Left lobe of liver (tissue), 2 donors: ENCODE results near the gene BEND3. TPM values are rescaled to one million over a fixed set of nuclear protein-coding genes. Genes with fewer than 3 reads are reported as not detected.
"Not testable (repeated sequence)": the region's sequence is repeated elsewhere in the genome, so short reads cannot be mapped to it uniquely, and the experiment has no call there.

Experiments used
- ATAC-seq: fragments of 200-7000 bp; cut with Tn5 transposase; one replicate; pipeline ENCODE4 v1.9.1; 2020; ENCODE audit warnings: mild to moderate bottlenecking, moderate library complexity
- DNase-seq: peaks from one replicate; pipeline ENCODE4 v3.0.0-alpha.2; 2020; ENCODE audit warnings: low spot score
- total RNA-seq: library from RNA; stranded (reverse); gene quantifications from one replicate; pipeline ENCODE4 v1.2.1, GENCODE V29; 2021
- donor health status: DM: no; HTN: no; CAD: no; lungs with moderate emphysema.
- donor health status: DM: no; HTN: yes; CAD: no.

BEND3 gene
- total RNA-seq = 0.75 TPM

GRCh38 chr6:107114926-107115694 is at the start of gene BEND3:
Gene BEND3, minus strand, starts transcription at chr6:107115515. Its CDS starts 16,230 bp downstream, at chr6:107099285.
- peak; percentile 44 for ATAC-seq
- DNase-seq = peak; percentile 54

GRCh38 chr6:107164299-107164698 is 49.0 kb upstream of the BEND3 start:
- not testable (repeated sequence) for DNase-seq, ATAC-seq

- ATAC-seq (no peak), DNase-seq (no peak)
Measured at GRCh38 chr6:107161521-107161920, 46.2 kb upstream of the BEND3 start.

DNA sequence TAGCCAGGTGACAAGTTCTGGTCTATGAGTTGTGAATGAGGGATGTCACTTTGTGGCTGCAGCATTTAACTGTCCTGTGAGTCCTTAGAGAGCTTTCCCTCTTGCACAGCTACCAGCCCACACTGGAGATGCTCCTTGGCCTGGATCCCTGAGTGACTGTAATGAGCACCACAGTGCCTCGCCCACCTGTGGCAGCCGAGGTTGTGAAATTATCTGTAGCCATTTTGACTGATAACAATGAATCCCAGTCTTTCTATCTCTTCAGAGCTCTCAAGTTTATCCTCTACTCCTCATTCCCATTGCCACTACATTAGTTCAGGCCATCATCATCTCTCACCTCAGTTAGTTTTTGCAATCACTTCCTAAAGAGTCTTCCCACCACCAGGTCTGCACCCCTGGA is 41.3 kb upstream of the BEND3 start:
- no peak for ATAC-seq
- no peak for DNase-seq

DNA sequence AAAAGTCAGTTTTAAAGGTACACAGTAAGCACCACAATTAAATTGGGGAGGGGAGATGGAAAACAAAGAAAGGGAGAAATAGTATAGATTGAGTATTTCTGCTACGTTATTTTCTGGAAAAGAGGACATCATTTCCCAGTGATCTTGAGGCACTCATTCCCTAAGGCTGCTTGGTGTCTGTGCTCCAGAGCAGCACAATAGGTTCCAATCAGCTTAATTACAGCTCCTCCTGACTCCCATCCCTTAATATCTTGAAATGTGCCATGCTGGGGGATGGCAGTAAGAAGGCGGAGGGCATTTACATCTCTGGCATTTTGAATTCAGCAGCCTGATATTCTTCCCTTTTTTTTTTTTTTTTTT is 39.5 kb upstream of the BEND3 start:
- DNase-seq (no peak), ATAC-seq (no peak)

- ATAC-seq (peak; percentile 25), DNase-seq (no peak)
Measured at GRCh38 chr6:107154131-107154800, 39.0 kb upstream of the BEND3 start.

- ATAC-seq = peak; percentile 90
- DNase-seq = no peak
Measured at GRCh38 chr6:107152638-107153430, 37.5 kb upstream of the BEND3 start.

DNA sequence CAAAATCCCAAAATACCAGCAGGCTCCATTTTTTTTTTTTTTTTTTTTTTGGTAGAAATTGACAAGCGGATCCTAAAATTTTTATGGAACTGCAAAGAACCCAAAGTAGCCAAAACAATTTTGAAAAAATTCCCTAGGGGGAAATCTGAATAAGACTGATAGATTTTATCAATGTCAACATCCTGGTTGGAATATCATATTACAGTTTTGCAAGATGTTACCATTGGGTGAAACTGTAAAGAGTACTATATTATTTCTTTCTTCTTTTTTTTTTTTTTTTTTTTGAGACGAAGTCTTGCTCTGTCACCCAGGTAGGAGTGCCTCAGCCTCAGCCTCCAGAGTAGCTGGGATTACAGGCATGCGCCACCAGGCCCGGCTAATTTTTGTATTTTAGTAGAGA is 29.4 kb upstream of the BEND3 start:
- DNase-seq = no peak
- no peak for ATAC-seq

GRCh38 chr6:107144014-107144413 is 28.7 kb upstream of the BEND3 start:
- ATAC-seq = no peak

DNA sequence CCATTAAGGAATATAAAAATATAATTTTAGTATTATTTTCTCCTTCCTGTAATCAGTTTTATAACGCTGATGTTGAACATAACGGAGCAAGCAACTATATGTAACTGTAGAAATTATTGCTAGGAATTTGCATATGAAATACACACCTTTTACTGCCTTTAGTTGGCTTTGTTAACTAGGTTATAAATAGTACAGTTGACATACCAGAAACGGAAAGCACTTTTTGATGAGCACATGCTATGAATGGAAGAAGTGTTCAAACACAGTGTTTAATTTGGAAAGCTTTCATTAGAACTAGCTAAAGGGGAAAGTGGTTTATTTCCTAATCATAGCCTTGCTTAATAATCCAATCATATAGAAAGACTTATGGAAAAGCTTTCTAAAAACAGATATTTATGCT is 25.3 kb upstream of the BEND3 start:
- DNase-seq (no peak), ATAC-seq (no peak)

More at GRCh38 chr6:107144014-107144413, 28.7 kb upstream of the BEND3 start:
- DNase-seq = no peak

GRCh38 chr6:107136324-107136723 is 21.0 kb upstream of the BEND3 start:
- ATAC-seq, DNase-seq: not testable (repeated sequence)

- not testable (repeated sequence) for ATAC-seq, DNase-seq
Measured at GRCh38 chr6:107135048-107135680, 19.8 kb upstream of the BEND3 start.

- DNase-seq (no peak), ATAC-seq (peak; percentile 52)
Measured at GRCh38 chr6:107132330-107132954, 17.1 kb upstream of the BEND3 start.

DNA sequence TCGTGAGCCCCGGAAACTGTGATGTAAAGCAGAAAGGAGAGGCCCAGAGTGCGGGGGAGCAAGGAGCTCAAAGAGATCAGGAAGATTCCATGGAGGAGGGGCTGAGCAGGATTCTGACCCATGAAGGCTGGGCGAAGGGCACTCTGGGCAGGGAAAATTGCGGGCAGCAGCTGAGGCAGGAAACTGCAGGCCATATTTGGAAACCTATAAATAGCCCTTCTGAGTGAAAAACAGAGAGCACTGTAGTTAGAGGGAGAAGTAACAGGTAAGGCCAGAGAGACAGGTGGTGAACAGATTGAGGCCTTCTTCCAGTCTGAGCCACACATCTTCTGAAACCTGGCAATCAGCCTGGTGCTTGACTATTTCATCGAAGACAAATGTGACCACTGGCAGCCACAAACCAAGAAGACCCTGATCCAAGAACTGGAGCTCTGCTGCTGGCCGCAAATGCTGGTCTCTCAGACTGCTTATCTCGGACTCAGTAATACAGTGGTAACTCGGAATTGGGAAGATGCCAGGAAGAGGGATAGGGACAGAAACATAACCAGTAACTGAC is 14.1 kb upstream of the BEND3 start:
- no peak for ATAC-seq
- no peak for DNase-seq

- ATAC-seq (no peak), DNase-seq (no peak)
Measured at GRCh38 chr6:107128577-107128976, 13.3 kb upstream of the BEND3 start.

DNA sequence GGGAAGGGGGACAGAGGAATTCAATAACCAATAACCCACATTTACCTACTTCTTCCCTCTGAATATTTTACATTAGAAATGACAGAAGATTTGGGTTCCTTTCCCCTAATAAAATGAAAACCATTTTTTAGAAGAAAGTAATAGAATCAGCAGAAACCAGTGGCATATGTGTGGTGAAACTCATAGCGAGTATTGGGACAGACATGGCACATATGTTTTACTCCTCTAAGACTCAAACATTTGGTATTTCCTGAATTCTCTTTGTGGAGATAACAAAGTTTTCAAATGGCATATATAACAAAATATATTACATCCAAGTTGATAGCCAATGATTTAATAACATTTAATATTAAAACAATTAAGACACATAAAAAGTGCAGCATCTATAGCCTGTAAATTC is 12.9 kb upstream of the BEND3 start:
- ATAC-seq (no peak), DNase-seq (no peak)

DNA sequence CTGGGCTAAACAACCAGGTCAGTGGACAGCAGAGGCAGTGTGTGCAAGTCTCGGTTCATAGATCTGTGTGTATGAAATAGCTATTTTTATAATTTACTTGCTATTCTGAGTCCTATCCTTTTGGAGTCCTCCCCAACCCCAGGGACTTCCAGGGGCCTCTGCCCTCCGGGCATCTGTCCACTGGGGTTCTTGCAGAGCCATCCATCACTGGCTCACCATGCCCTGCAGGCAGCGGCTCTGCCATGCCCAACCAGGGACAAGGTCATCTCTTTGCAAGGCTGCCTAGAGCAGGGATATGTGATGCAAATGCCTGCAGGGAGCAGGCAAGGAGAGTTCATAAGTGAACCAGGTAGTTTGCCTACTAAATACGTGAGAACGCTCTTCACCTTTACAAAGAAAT is 10.5 kb upstream of the BEND3 start:
- ATAC-seq (no peak), DNase-seq (no peak)

GRCh38 chr6:107124934-107125348 is 9.6 kb upstream of the BEND3 start:
- ATAC-seq (no peak), DNase-seq (no peak)

- ATAC-seq (no peak), DNase-seq (no peak)
Measured at GRCh38 chr6:107123501-107123900, 8.2 kb upstream of the BEND3 start.

DNA sequence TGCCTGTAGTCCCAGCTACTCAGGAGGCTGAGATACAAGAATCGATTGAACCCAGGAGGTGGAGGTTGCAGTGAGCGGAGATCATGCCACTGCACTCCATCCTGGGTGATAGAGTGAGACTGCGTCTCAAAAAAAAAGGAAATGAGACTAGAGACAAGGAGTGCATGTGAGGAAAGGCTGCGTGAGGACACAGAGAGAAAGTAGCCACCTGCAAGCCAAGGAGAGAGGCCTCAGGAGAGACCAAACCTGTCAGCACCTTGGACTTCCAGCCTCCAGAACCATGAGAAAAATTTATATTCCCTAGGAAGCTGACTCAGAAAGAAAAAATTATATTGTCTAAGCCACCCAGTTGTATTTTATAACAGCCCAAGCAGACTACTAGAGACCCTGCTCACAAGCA is 7.4 kb upstream of the BEND3 start:
- ATAC-seq (no peak), DNase-seq (no peak)
